Activated naive CD4-positive, alpha-beta T cell treated with anti-CD3 and anti-CD28 coated beads, Interleukin-2, amount 50 U/mL, for 72 hours (primary cell): ENCODE results near the gene CST9L. TPM values are rescaled to one million over a fixed set of nuclear protein-coding genes. Genes with fewer than 3 reads are reported as not detected.

ENCODE experiments used
- ATAC-seq, 2 donors: fragments of 150-1000 bp; cut with Tn5 transposase; 2 replicates each; pipeline ENCODE4 v1.10.0; 2021; ENCODE audit warnings: mild to moderate bottlenecking in 2 of 2, moderate library complexity in 2 of 2
- DNase-seq, 2 donors: peaks; one replicate each; pipeline ENCODE4 v3.0.0; 2021 to 2022; ENCODE audit warnings: low spot score in 2 of 2
- H3K27ac Mint-ChIP-seq, 2 donors: one replicate each; pipeline ENCODE4 v1.8.0; 2022; ENCODE audit warnings: mild to moderate bottlenecking in 2 of 2, mixed read lengths in 2 of 2
- H3K36me3 Mint-ChIP-seq, 2 donors: one replicate each; pipeline ENCODE4 v1.8.0; 2022; ENCODE audit warnings: mixed read lengths in 2 of 2
- H3K9me3 Mint-ChIP-seq, 2 donors: one replicate each; pipeline ENCODE4 v1.8.0; 2022; ENCODE audit warnings: mixed read lengths in 2 of 2
- total RNA-seq, 2 donors: library from RNA; stranded (reverse); gene quantifications; one replicate each; pipeline ENCODE4 v1.2.3, GENCODE V29; 2022

The CST9L gene
- total RNA-seq, 2 donors from 2014 or later = not detected

DNA sequence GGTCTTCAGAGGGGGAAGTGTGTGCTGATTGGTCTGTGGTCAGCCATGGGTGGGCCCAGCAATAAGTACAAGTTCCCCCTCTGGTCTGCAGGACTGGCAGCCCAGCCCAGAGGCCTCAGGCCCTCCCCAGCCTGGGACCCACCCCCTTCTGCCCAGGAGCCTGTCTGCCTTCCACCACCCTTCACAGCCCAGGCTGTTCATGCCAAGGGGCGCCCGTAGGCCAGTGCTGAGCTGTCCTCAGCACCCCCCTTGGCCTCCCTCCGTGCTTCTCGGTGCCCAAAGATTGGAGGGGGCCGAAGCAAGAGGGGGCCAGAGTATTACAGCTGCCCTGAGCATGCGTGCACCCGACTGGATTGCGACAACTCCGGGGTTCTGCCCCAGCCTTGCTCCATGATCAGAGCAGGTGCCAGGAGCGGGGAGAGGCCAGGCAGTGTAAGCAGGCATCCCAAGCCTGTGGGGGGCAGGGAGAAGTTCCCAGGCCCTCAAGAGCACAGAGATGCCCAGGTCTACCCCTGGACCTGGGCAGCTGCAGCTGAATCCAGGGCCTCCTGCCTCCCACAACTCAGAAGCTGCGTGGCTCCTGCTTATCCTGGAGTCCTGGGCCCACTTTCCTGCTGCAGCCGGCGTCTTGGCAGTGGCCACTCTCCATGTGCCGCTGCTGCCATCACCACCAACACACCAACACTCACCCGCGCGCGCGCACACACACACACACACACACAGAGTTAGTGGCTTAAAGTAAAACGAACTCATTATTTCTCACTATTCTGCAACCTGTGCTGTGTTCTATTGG lies 33.3 kb downstream of the CST9L start:
- ATAC-seq (no peak), DNase-seq (no peak)
- Mint-ChIP-seq H3K27ac (no peak overlapping the region), H3K9me3 (peaks cover 8 to 9% of the 10 kb centered on the region in 2 donors), H3K36me3 (peaks cover 0 to 8% of the 10 kb centered on the region in 2 donors)

- H3K36me3 Mint-ChIP-seq = peaks cover 9 to 16% of the 10 kb centered on the region in 2 donors
- H3K9me3 Mint-ChIP-seq = peaks cover 17% of the 10 kb centered on the region in 2 donors
- DNase-seq (no peak), ATAC-seq (no peak)
- H3K27ac Mint-ChIP-seq = no peak overlapping the region
Observed at GRCh38 chr20:23533161-23533560, 35.1 kb downstream of the CST9L start.

DNA sequence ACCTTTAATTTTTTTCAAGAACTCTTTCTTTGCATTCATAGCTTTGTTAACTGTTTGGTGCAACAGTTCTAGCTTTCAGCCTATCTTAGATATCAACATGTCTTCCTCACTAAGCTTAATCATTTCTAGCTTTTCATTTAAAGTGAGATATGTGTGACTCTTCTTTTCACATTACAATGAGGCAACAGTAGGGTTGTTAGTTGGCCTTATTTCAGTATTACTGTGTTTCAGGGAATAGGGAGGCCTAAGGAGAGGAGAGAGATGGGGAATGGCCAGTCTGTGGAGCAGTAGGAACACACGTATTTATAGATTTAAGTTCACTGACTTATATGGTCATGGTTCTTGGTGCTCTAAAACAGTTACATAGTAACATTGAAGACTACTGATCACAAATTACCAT lies 35.8 kb downstream of the CST9L start:
- ATAC-seq = peak in 1 of 2 donors; percentile 66
- no peak overlapping the region for H3K27ac Mint-ChIP-seq
- no peak for DNase-seq
- peaks cover 19 to 20% of the 10 kb centered on the region in 2 donors for H3K9me3 Mint-ChIP-seq
- H3K36me3 Mint-ChIP-seq = peaks cover 14 to 18% of the 10 kb centered on the region in 2 donors

GRCh38 chr20:23530937-23531567 lies 37.2 kb downstream of the CST9L start:
- ATAC-seq = peak in 1 of 2 donors; percentile 48

DNA sequence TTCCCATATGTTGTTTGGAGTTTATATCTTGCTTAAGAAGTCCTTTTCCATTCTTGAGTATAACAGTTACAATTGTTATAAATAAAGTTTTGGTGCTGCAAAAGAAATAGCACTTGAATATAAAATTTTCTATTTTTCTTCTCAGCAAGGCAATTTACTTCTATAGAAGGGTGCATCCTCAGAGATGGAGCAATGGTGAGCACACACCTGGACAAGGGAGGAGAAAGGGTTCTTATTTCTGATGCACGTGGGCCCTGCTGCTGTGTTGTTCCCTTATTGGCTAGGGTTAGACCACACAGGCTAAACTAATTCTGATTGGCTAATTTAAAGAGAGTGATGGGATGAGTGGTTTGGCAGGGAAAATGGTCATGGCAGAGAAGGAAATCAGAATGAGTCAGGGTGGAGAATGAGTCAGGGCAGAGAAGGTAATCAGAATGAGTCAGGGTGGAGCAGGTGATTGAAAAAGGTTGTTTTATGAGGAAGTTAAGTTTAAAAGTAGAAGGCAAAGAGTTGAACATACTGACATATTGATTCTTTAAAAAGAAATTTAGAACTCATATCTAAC lies 39.3 kb downstream of the CST9L start:
- no peak overlapping the region for H3K27ac Mint-ChIP-seq
- no peak for DNase-seq
- peaks cover 19 to 22% of the 10 kb centered on the region in 2 donors for H3K36me3 Mint-ChIP-seq
- H3K9me3 Mint-ChIP-seq = peaks cover 20 to 24% of the 10 kb centered on the region in 2 donors
- no peak for ATAC-seq

More at GRCh38 chr20:23530937-23531567, 37.2 kb downstream of the CST9L start:
- Mint-ChIP-seq H3K27ac (no peak overlapping the region), H3K36me3 (peaks cover 19 to 22% of the 10 kb centered on the region in 2 donors), H3K9me3 (peaks cover 20 to 24% of the 10 kb centered on the region in 2 donors)
- no peak for DNase-seq

- ATAC-seq (no peak), DNase-seq (no peak)
- Mint-ChIP-seq H3K36me3 (peaks cover 19 to 22% of the 10 kb centered on the region in 2 donors), H3K9me3 (peaks cover 18 to 20% of the 10 kb centered on the region in 2 donors), H3K27ac (no peak overlapping the region)
Observed at GRCh38 chr20:23526850-23527249, 41.4 kb downstream of the CST9L start.

GRCh38 chr20:23524146-23524545 lies 44.1 kb downstream of the CST9L start:
- DNase-seq = no peak
- Mint-ChIP-seq H3K27ac (no peak overlapping the region), H3K9me3 (peaks cover 11 to 13% of the 10 kb centered on the region in 2 donors), H3K36me3 (peaks cover 13 to 19% of the 10 kb centered on the region in 2 donors)
- no peak for ATAC-seq

GRCh38 chr20:23520185-23520584 lies 48.1 kb downstream of the CST9L start:
- DNase-seq (no peak), ATAC-seq (no peak)
- no peak overlapping the region for H3K27ac Mint-ChIP-seq
- H3K9me3 Mint-ChIP-seq = no peaks in the 10 kb centered on the region
- no peaks in the 10 kb centered on the region for H3K36me3 Mint-ChIP-seq

DNA sequence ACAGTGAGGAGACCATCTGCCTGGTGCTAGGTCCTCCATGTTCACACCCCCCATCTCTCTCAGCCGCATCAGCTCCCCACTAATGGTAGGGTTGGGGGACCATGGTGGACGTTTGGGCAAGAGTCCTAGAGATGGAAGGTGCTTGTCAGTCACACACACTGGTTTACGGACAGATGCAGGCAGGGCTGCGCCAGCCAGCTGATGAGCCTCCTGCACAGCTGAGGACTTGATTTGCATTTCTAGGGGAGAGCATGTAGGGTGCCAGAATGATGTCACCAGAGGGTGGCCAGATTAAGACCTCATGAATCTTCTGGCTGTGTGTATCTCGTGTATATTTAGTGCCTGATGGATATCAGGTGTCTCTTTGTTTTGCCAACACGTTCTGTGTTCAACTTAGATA lies 48.7 kb downstream of the CST9L start:
- DNase-seq (no peak), ATAC-seq (no peak)
- no peaks in the 10 kb centered on the region for H3K36me3 Mint-ChIP-seq
- H3K27ac Mint-ChIP-seq = no peak overlapping the region
- H3K9me3 Mint-ChIP-seq = no peaks in the 10 kb centered on the region

DNA sequence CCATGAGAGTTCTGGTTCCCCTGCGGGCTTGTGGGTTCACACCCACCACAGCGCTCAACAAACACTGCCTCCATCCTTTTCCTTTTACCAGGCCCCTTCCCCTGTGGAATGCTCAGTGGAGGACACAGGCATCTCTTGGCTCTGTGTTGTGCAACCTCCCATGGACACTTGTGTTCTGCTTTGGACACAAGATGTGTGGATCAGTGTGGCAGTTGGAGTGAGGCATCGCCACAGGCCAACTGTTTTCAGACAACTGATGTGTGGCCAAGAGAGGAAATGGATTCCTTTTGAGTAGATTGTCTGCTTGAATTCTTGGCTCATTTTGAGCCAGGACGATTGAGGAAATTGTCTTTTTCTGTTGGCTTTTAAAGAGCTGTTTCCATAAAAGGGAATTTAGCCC lies 50.6 kb downstream of the CST9L start:
- ATAC-seq (no peak), DNase-seq (no peak)
- no peaks in the 10 kb centered on the region for H3K9me3 Mint-ChIP-seq
- no peak overlapping the region for H3K27ac Mint-ChIP-seq
- no peaks in the 10 kb centered on the region for H3K36me3 Mint-ChIP-seq

DNA sequence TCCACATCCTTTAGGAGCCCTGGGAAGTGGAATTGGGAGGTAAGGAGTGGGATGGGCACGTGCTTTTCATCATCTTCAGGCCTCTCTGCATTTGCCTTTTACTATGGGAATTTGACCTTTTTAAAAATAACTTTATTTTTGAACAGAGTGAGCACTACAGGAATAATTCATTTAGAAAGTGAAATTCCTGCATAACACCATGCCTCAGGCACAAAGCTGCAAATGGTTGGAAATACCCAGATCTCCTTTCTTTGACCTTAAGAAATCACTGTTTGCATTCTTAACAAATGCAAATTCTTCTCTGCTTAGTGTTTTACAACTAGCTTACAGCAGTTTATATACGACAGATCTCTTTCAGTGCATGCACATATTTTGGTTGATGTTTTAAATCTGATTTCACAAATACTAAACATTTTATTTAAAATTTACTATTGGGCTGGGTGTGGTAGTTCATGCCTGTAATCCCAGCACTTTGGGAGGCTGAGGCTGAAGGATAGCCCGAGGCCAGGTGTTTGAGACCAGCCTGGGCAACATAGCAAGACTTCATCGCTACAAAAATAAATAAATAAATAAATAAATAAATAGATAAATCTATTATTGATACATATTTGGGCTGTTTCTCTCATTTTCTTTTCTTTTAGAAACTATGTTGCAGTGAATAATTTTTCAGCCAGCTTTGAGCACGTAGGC lies 52.9 kb downstream of the CST9L start:
- H3K36me3 Mint-ChIP-seq = no peaks in the 10 kb centered on the region
- DNase-seq (no peak), ATAC-seq (no peak)
- no peak overlapping the region for H3K27ac Mint-ChIP-seq
- no peaks in the 10 kb centered on the region for H3K9me3 Mint-ChIP-seq

DNA sequence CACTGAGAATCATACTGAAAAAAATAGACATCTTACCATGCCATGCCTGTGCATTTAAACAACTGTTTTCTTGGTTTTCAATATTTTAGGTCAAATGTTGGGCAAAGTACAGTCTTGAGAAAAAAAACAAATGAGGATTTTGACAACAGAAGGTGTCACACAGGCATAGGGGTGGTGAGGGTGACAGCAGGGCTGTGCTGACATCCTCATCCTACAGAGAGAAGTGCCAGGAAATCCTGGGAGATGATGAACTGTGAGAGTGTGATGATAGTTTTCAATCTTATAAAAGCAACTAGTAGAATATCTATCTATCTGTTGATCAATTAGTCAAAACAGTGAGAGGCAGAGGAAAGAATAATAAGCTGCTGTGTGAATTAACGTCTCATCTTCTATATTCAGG lies 53.4 kb downstream of the CST9L start:
- no peak for ATAC-seq
- no peak for DNase-seq
- H3K9me3 Mint-ChIP-seq = no peaks in the 10 kb centered on the region
- H3K36me3 Mint-ChIP-seq = no peaks in the 10 kb centered on the region
- H3K27ac Mint-ChIP-seq = no peak overlapping the region

Other genes starting within 250 kb of the CST9L start
- 10 to 100 TPM; 37.0 to 45.9 TPM for gene NXT1, start 217.7 kb downstream of the CST9L start, total RNA-seq
- 1 to 10 TPM; 5.6 to 9.2 TPM for gene GZF1, start 206.3 kb downstream of the CST9L start, total RNA-seq
- gene NAPB, start 147.0 kb downstream of the CST9L start, total RNA-seq = 10 to 100 TPM; 10.1 to 16.2 TPM
- not detected for gene CSTL1, start 128.8 kb downstream of the CST9L start, total RNA-seq
- not detected for gene CST11, start 115.6 kb downstream of the CST9L start, total RNA-seq
- gene CST8, start 77.4 kb downstream of the CST9L start, total RNA-seq = not detected
- not detected for gene CST9, start 37.4 kb upstream of the CST9L start, total RNA-seq
- 1 to 10 TPM in 1 of 2 donors, not detected in 1; 1.2 TPM for gene CST3, start 69.5 kb upstream of the CST9L start, total RNA-seq
- gene CST4, start 120.6 kb upstream of the CST9L start, total RNA-seq = not detected
- not detected for gene CST1, start 182.5 kb upstream of the CST9L start, total RNA-seq